Activated CD4-positive, CD25-positive, alpha-beta regulatory T cell treated with anti-CD3 and anti-CD28 coated beads, Interleukin-2, amount 50 U/mL, for 72 hours (primary cell): Measurements from ENCODE around the gene ZNF366.

Experiments
- DNase-seq: peaks from one replicate; pipeline ENCODE4 v3.0.0; 2021

ZNF366 gene

GRCh38 chr5:72464071-72464470, 43.1 kb downstream of the ZNF366 start:
- no peak for DNase-seq

- DNase-seq: no peak
Observed at GRCh38 chr5:72463449-72464052, 43.7 kb downstream of the ZNF366 start.

- no peak for DNase-seq
Observed at GRCh38 chr5:72460413-72460812, 46.8 kb downstream of the ZNF366 start.

DNA sequence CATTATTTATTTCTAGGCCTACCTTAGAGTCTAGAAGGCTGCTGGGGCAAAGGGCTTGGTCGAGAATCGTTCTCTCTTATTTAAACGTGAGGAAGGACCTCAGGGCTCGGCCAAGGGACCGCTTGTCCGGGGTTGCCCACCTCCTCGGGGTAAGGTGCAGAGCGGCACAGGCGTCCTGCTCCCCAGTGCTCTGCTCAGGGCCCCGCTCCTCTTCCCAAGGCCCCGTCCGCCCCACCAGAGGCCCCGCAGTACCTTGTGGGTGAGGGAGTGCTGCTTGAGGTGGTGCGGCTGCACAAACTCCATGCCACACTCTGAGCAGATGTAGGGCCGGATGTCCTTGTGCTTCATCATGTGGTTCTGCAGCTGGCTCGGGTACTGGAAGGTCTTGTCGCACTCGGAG, 47.3 kb downstream of the ZNF366 start:
- no peak for DNase-seq

DNA sequence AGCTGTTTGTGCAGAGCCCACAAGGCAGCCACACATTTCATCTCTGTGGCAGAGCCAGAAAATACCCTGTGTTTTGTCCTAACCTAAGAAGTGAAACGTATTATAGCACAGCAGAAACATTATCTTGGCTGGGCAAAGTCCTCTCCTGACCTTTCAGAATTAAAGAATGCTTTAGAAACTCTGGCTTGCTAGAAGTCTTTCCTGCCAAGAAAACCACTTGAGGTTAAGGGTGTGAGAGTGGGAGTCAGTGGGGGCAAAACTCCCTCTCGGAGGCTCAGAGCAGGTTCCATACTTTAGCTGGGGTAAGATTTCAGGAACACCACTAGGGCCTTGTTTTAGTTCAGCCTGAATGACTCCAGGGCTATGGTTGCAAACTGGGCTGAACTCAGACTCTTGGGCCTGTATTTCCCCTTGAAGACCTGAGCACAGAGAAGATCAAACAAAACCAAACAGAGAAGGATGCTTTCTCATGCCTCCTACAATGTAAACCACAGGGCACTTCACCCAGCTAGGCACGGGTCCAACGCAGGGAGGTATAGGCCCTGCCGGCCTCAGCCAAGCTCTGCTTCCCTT, 48.0 kb downstream of the ZNF366 start:
- no peak for DNase-seq

DNA sequence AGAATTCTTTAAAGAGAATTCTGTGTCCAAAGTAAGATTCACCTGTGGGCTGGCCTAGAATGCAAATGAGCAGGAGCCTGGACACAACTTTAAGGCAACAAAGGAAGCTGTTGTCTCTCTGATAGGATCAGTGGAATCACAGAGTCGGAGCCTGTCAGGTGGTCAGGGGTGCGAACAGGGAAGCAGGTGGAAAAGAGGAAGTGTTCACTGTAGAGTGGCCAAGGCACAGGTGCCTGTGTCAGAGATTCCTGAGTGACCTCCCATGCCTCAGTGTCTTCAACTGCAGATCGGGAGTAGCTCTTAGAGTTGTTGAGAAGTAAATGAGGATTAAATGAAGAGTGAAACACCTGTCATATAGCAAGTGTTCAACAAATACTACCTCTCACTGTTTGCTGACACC, 48.8 kb downstream of the ZNF366 start:
- no peak for DNase-seq

GRCh38 chr5:72457491-72457890, 49.7 kb downstream of the ZNF366 start:
- DNase-seq: no peak

- DNase-seq: no peak
Observed at GRCh38 chr5:72456391-72457074, 50.7 kb downstream of the ZNF366 start.

DNA sequence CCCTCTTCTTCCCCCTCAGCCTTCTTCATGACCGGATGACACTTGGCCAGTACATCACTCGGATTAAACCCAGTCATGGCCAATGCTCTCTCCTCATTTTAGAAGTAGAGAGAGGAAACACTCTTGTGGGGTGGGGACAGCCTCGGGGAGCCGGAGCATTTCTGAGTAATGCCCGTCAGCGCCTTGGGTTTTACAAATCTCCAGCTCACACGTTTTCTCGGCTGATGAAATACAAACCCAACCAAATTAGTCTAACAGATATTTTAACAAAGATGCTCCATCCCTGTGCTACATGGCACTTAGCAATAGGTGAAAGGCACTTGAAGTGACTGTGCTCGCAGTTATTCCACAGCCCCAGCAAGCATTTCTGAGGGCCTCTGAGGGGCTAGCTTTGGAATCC, 51.7 kb downstream of the ZNF366 start:
- no peak for DNase-seq

- no peak for DNase-seq
Observed at GRCh38 chr5:72454996-72455395, 52.2 kb downstream of the ZNF366 start.

GRCh38 chr5:72453246-72453775, 53.9 kb downstream of the ZNF366 start:
- no peak for DNase-seq

DNA sequence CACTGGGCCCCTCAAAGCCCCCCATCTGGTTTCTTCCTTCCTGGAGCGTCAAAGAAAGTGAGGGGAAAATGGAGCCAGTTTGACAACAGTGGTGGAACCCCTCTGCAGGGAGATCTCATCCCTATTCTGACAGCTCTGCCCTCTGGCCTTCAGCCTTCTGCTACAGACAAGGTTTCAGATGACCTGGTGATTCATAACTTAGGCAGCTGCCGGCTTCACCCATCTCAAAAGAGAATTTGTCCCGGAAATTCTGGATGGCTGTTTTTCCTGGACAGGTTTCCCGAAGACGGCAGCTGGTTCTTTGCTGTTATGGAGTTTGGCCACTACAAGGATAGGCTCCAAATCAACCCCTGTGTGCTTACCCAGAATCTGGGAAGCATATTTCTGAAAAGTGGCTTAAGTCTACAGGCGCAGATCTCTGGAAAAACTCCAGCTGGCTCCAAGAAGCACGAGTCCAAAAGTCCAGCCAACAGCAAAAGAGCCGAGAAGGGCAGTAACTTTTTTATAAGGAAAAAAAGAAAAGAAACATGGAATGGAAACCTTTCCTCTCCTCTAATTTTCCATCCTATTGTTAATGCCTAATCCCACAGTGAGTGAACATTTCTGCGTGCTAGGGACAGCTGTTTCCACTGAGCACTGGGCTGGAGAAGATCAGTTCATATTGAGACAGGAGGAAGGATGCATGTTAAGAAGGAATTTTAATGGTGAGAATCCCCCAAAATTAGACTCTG, 54.5 kb downstream of the ZNF366 start:
- no peak for DNase-seq

- DNase-seq: no peak
Observed at GRCh38 chr5:72451741-72452505, 55.3 kb downstream of the ZNF366 start.

DNA sequence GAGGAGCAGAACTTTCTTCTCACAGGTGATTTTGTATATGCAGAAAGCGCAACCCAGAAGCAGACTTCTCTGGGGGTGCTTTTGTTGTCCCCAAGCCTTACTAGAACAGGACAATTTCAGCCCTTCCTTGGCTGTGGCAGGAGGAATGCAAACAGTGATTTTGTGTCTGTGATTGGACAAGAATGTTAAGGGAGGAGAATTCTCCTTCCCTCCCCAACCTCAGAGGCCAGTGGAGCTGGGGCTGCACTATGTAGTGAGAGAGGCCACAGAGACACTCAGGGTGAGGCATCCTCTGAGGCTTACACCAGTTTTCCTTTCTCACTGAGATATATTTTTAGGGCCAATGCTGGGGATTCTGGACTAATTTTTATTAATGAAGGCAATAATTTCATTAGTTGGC, 58.8 kb downstream of the ZNF366 start:
- no peak for DNase-seq

- DNase-seq: no peak
Observed at GRCh38 chr5:72447751-72448150, 59.5 kb downstream of the ZNF366 start.

- no peak for DNase-seq
Observed at GRCh38 chr5:72445969-72446368, 61.2 kb downstream of the ZNF366 start.

GRCh38 chr5:72443883-72444282, 63.3 kb downstream of the ZNF366 start:
- no peak for DNase-seq

GRCh38 chr5:72441862-72442540, 65.2 kb downstream of the ZNF366 start:
- DNase-seq: no peak

DNA sequence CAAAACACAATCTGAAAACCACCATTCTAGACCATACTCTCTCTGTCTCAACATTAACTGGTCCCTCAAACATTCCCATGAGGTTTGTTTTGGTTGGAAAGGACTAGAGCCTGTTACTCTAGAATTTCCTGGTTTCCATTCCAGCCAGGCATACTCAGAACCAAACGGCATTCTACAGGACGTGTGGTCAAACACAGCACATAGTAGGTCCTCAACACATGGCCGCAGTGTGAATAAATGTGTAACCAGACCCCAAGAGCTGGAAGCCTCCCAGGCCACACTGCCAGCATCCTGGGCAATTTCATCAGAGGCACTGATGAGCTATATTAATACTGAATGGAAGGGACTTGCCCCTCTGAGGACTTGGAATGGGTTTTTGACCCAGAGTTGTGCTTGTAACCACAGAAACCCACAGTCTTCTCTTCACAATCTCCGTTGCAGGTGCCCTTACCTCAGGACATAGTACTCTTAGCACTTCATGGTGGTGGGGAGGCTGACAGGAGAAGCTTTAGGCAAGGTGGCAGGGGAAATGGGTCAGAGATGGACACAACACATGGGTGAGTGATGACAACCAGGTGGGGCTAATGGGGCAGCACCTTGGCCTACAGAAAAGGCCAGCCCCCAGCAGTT, 66.0 kb downstream of the ZNF366 start:
- no peak for DNase-seq

DNA sequence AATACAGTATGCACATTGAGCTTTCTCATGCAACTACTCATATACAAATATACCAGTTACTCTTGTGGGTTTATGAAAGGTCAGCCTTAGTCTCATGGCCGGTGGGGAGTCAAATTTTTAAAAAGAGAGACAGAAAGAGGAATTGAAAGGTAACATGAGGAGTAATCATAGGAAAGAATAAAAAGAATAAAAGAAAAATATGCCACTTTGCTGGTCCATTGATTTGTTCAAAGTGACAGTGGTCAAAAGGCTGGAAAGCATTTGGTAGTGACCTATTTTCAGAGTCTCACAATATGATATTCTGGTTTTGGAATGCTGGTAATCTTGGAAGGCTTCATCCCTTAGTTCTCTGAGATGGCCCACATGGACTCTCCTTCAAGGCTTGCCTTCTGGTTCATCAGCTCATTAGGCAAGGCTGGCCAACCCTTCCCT, 67.0 kb downstream of the ZNF366 start:
- DNase-seq: no peak

GRCh38 chr5:72439192-72439591, 68.0 kb downstream of the ZNF366 start:
- no peak for DNase-seq

DNA sequence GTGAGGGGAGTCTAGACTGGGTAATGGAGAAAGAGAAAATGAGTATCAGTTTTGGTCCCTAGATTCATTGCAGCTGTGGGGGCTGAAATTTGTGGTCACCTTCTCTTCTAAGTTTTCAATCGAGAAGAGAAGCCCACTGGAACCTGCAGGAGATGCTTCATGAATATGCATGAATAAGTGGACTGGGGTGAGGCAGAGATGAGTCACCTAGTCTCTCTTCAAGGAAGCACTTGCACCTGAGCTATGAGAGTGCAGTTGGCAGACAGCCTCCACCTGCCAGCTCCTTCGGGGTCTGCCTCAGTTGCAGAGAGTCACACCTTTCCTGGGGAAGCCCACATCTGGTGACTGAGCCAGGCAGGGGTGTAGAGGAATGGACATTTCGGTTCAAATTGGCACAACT, 69.1 kb downstream of the ZNF366 start:
- DNase-seq: no peak
